Pancreas (tissue), 10 donors: ENCODE results near the gene ACOXL. TPM values are rescaled to one million over a fixed set of nuclear protein-coding genes. Genes with fewer than 3 reads are reported as not detected.

Source experiments
- ATAC-seq, 4 donors: fragments of 200-7000 bp; cut with Tn5 transposase; one replicate each; pipeline versions ENCODE4 v1.8.0 to v1.9.1; 2020; ENCODE audit warnings: mild to moderate bottlenecking in 4 of 4, moderate library complexity in 4 of 4
- DNase-seq, 6 donors: peaks; one replicate each; pipeline ENCODE4 v3.0.0-alpha.2; 2020
- FAIRE-seq: peaks from 2 replicates; lab custom pipeline; 2012; peaks lifted over from hg19 to GRCh38; lab: Jason Lieb, UNC
- H3K27ac ChIP-seq, 4 donors: fragments of 200-600 bp; sonication (generic); 1 replicate in 3 of 4; 2 replicates in 1 of 4; pipeline versions ENCODE4 v1.5.0 to v1.8.0; 2020
- H3K27me3 ChIP-seq, 4 donors: fragments of 200-600 bp; one replicate each; pipeline ENCODE4 v1.8.0; 2021
- H3K36me3 ChIP-seq, 3 donors: fragments of 200-600 bp; sonication (generic) in 1 of 3; one replicate each; pipeline versions ENCODE4 v1.5.0 to v1.8.0; 2020 to 2021
- H3K4me1 ChIP-seq, 3 donors: fragments of 200-600 bp; one replicate each; pipeline ENCODE4 v1.8.0; 2021
- H3K4me3 ChIP-seq, 4 donors: fragments of 200-600 bp; sonication (generic) in 2 of 4; one replicate each; pipeline versions ENCODE4 v1.5.0 to v1.8.0; 2020 to 2021
- H3K9me3 ChIP-seq, 4 donors: fragments of 200-600 bp; one replicate each; pipeline ENCODE4 v1.8.0; 2021
- WGBS, 2 donors: extraction: QIAGEN DNeasy Blood & Tissue Kit; methylation state at CpG; one replicate each; pipeline ENCODE4 v1.1.7; 2013; 5-methylcytosine and 5-hydroxymethylcytosine counted together
- intact Hi-C, 3 donors: fragments of 100-400 bp; cut with DNase I; formaldehyde crosslinking; loops; one replicate each; pipeline versions ENCODE4 v1.11.1 to v1.14.2; 2022
- polyA plus RNA-seq, 2 donors: library from polyadenylated mRNA; stranded (reverse); fragments of 200-250 nt; gene quantifications; one replicate each; pipeline ENCODE4 v1.2.3, GENCODE V29; 2013
- total RNA-seq, 6 donors: library from RNA; stranded (reverse); fragmentation: NEBNext Ultra II Directional in 4 of 6; extraction: Animal tissue kit (Norgen Biotek cat#: 25700) in 4 of 6; gene quantifications; one replicate each; pipeline versions ENCODE4 v1.2.1 to v1.2.4, GENCODE V29; 2021 to 2023
- TF ChIP-seq, protein P1 (sequence below), 4 donors: fragments of 200-600 bp; sonication (generic) in 3 of 4; IDR thresholded peaks; one replicate each; pipeline versions ENCODE4 v1.5.0 to v1.8.0; 2021; ENCODE audit warnings: antibody characterized with exemption in 4 of 4
- donor health status: healthy with polysubstance abuse.
- donor health status: DM: no; HTN: no; CAD: no; lungs with moderate emphysema.
- donor health status: DM: no; HTN: no; CAD: no.
- donor health status: control.
- donor health status: control.
- donor health status: Bipolar disorder and iron deficiency.
- donor health status: DM: yes; HTN: yes; CAD: no.
- donor health status: DM: no; HTN: no; CAD: no.
- donor health status: DM: no; HTN: no; CAD: no.
- donor health status: DM: yes; HTN: yes; CAD: no.

The ACOXL gene
- total and polyA plus RNA-seq, 8 donors: 0.06 to 0.75 (median 0.21) TPM; not detected in 2

DNA sequence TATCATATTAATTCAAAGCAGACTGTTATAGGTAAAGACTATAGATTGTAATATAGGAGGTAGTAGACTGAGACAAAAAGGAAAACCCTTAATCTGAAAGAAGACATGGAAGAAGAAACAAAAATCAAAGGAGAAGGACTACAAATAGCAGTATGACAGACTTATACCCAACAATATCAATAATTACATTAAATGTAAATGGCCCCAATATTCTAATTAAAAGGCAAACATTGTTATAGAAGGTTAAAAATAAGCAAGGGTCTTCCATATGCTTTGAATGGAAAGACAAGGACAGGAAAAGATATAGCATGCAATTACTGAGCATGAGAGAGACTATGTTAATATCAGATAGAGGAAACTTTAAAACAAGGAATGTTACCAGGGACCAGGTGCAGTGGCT lies 278.8 kb downstream of the ACOXL start:
- Histone ChIP-seq H3K27me3 (no peaks in the 10 kb centered on the region), H3K4me1 (no peaks in the 10 kb centered on the region), H3K9me3 (no peaks in the 10 kb centered on the region), H3K27ac (no peak overlapping the region), H3K36me3 (no peaks in the 10 kb centered on the region), H3K4me3 (no peak overlapping the region)
- TF ChIP-seq, protein P1, sequence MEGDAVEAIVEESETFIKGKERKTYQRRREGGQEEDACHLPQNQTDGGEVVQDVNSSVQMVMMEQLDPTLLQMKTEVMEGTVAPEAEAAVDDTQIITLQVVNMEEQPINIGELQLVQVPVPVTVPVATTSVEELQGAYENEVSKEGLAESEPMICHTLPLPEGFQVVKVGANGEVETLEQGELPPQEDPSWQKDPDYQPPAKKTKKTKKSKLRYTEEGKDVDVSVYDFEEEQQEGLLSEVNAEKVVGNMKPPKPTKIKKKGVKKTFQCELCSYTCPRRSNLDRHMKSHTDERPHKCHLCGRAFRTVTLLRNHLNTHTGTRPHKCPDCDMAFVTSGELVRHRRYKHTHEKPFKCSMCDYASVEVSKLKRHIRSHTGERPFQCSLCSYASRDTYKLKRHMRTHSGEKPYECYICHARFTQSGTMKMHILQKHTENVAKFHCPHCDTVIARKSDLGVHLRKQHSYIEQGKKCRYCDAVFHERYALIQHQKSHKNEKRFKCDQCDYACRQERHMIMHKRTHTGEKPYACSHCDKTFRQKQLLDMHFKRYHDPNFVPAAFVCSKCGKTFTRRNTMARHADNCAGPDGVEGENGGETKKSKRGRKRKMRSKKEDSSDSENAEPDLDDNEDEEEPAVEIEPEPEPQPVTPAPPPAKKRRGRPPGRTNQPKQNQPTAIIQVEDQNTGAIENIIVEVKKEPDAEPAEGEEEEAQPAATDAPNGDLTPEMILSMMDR (IDR thresholded peaks at IDR 0.05): no peak
- no peak for FAIRE-seq
- no peak for ATAC-seq
- DNase-seq: no peak
- intact Hi-C loops: no loop called here

DNA sequence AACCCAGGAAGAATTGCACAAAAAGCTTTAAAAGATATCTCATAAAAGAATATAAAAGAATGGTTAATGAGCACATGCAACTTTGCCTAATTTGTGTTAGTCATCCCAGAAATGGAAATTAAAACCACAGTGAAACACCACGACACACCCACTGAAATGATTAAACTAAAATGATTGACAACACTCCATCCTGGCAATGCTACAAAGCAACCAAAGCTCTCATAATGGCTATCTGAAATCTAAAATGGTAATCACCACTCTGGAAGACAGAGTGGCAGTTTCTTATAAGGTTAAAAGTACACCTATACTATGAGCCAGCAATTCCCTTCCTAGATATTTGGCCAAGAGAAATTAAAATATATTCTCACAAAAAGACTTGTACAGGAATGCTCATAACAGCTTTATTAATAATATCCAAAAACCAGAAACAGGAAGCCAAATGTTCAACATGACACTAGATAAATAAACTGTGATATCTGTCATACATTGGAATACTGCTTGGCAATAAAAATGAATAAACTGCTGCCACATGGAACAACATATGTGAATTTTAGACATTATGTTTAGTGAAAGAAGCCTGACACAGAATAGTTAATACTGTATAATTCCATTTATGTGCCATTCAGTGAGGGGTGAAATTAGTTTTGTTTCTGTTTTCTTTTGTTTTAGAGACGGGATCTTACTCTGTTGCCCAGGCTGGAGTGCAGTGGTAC lies 283.1 kb downstream of the ACOXL start:
- no peaks in the 10 kb centered on the region for H3K4me1 ChIP-seq
- FAIRE-seq (no peak), DNase-seq (no peak), ATAC-seq (no peak)
- no peaks in the 10 kb centered on the region for H3K36me3 ChIP-seq
- H3K27ac ChIP-seq: no peak overlapping the region
- intact Hi-C loops: no loop called here
- H3K27me3 ChIP-seq: no peaks in the 10 kb centered on the region
- 67 to 71% methylated on average over 2 of the region's 2 CpGs for WGBS, 2 donors
- TF ChIP-seq, protein P1 (IDR thresholded peaks at IDR 0.05): no peak
- H3K4me3 ChIP-seq: no peak overlapping the region
- no peaks in the 10 kb centered on the region for H3K9me3 ChIP-seq

DNA sequence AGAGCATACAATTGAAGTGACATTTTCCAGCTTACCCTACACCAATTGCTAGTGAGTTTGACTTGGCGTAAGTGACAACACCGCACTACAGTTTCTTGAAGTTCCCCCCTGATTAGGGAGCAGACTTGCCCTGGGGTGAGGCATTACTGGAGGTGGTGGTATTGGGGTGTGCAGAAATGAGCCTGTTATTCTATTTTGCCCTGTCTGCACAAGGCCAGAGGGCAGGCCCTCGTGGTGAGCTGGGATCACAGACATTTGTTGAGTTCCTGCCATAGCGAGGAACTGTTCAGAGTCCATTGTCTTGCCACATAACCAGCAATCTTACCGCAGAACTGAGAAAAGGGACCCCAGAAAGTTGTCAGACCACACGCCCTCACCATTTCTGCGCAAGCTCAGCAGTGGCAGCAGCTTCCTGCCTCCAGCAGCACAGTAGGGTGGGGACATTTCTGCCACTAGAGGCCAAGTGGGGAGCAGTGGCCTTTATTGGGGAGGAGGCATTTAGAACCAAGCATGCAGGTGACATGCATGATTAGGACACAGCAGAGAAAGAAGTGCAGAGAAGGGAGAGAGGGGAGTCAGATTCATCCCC lies 284.8 kb downstream of the ACOXL start:
- no peaks in the 10 kb centered on the region for H3K4me1 ChIP-seq
- no peaks in the 10 kb centered on the region for H3K9me3 ChIP-seq
- FAIRE-seq: no peak
- TF ChIP-seq, protein P1 (IDR thresholded peaks at IDR 0.05): no peak
- ATAC-seq: no peak
- no peak for DNase-seq
- no peaks in the 10 kb centered on the region for H3K27me3 ChIP-seq
- 89 to 92% methylated on average over 7 of the region's 7 CpGs for WGBS, 2 donors
- no peak overlapping the region for H3K27ac ChIP-seq
- H3K4me3 ChIP-seq: no peak overlapping the region
- intact Hi-C loops: no loop called here
- H3K36me3 ChIP-seq: no peaks in the 10 kb centered on the region

DNA sequence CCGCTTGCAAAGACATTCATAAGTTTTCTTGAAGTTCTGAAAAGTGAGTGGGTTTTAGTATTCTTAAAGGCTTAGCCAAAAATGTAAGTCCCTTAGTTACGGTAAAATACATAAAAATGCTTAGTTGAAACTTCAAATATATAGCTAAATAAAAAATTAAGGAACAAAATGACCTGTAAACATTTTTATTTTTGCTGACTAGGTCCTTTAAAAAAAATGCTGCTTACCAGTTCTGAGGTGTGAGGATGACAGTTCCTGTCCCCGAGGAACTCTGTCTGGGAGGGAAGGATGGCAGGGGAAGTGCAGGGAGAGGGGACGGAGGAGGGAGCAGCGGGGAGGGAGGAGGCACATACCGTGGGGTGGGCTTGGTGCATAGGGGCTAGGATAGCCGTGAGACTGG lies 285.5 kb downstream of the ACOXL start:
- WGBS, 2 donors: 72 to 83% methylated on average over 7 of the region's 7 CpGs
- Histone ChIP-seq H3K27me3 (no peaks in the 10 kb centered on the region), H3K4me3 (no peak overlapping the region), H3K9me3 (no peaks in the 10 kb centered on the region), H3K4me1 (no peaks in the 10 kb centered on the region), H3K27ac (no peak overlapping the region), H3K36me3 (no peaks in the 10 kb centered on the region)
- ATAC-seq (no peak), DNase-seq (no peak), FAIRE-seq (no peak)
- TF ChIP-seq, protein P1 (IDR thresholded peaks at IDR 0.05): no peak
- intact Hi-C loops: no loop called here

DNA sequence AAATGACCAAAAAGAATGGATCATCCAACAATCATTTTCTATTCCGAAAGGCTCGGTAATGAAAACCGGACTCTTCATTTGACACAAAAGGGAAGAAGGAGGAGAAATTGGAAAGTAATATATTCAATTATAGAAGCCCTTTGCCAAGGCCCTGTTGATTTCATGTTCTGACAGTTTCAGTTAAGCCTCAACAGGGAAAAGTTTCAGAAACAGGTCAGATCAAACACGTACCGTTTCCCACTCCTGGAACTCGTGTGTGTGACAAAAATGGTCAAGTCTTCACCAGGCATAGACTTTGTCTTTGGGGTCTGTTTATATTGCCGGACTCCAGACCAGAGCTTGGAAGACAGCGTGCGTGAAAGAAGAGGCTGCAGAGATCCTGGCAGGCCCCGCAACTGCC lies 287.0 kb downstream of the ACOXL start:
- H3K9me3 ChIP-seq: no peaks in the 10 kb centered on the region
- H3K36me3 ChIP-seq: no peaks in the 10 kb centered on the region
- WGBS, 2 donors: 79 to 84% methylated on average over 10 of the region's 10 CpGs
- no peak overlapping the region for H3K27ac ChIP-seq
- DNase-seq (no peak), FAIRE-seq (no peak), ATAC-seq (no peak)
- intact Hi-C loops: no loop called here
- TF ChIP-seq, protein P1 (IDR thresholded peaks at IDR 0.05): no peak
- no peak overlapping the region for H3K4me3 ChIP-seq
- no peaks in the 10 kb centered on the region for H3K4me1 ChIP-seq
- H3K27me3 ChIP-seq: no peaks in the 10 kb centered on the region
